ENCODE results near the gene VAC14.
A peak's percentile ranks its signal among the peaks of the same experiment; 100 is the strongest.

VAC14 gene

GRCh38 chr16:70701596-70701995 is 99.4 kb downstream of the VAC14 start:
- peaks cover 77% of the 10 kb centered on the region for H3K4me1 ChIP-seq (ENCODE audit: control insufficient read depth, insufficient read depth, low read length)

GRCh38 chr16:70701036-70701435 is 99.9 kb downstream of the VAC14 start:
- Histone ChIP-seq H3K36me3 (ENCODE audit: control insufficient read depth, insufficient read depth, low read length) (no peaks in the 10 kb centered on the region), H3K27me3 (ENCODE audit: control insufficient read depth, insufficient read depth, low read length) (no peaks in the 10 kb centered on the region), H3K4me3 (ENCODE audit: low read length) (no peak overlapping the region), H3K9ac (ENCODE audit: low read length) (no peak overlapping the region), H3K4me1 (ENCODE audit: control insufficient read depth, insufficient read depth, low read length) (peaks cover 72% of the 10 kb centered on the region), H3K27ac (ENCODE audit: low read depth, low read length) (peak overlapping the region; percentile 90)

More at GRCh38 chr16:70701596-70701995, 99.4 kb downstream of the VAC14 start:
- H3K36me3 ChIP-seq (ENCODE audit: control insufficient read depth, insufficient read depth, low read length) = no peaks in the 10 kb centered on the region
- H3K27me3 ChIP-seq (ENCODE audit: control insufficient read depth, insufficient read depth, low read length) = no peaks in the 10 kb centered on the region
- no peak overlapping the region for H3K4me3 ChIP-seq (ENCODE audit: low read length)
- H3K27ac ChIP-seq (ENCODE audit: low read depth, low read length) = peak overlapping the region; percentile 90
- H3K9ac ChIP-seq (ENCODE audit: low read length) = no peak overlapping the region

DNA sequence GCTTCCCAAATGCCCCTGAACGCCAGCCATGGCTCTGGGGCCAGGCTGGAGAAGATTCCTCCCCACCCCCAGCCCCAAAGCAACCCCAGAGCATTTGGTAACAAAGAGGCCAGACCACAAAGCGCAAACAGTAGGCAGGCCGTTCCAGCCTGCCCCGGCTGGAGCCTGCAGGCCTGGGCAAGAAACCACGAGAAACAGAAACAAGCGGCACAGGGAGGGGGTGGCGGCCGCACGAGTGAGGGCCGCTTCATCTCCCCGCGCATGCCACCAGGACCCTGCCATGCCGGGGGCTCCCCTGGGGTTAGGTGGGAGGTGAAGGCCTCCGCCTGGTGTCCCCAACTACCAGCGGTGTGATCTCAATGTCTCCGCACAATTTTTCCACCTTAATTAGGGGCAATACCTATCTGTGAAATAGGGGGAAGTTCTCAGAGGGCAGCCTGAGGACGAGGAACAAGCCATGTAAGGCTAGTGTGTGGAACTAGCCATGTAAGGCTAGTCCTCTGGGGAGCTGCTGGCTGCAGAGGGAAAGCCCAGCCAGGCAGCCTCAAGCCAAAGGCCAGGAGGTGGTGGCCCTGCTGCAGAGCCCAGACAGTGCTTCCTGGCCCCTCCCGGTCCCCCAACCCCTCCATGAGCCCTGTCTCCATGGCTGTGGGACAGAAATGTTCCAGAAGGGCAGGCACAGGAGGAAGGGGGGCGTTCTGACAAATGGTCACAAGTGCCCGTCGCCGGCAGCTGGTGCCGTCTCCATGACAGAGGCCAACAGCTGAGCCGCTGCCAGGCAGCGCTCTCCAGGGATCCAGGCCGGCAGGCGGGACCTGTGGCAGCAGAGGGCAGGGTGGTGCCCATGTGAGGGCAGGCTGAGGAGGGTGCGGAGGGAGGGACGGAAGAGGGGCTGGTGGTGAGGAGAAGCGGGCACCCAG is 100.6 kb downstream of the VAC14 start:
- H3K4me1 ChIP-seq (ENCODE audit: control insufficient read depth, insufficient read depth, low read length) = peaks cover 78% of the 10 kb centered on the region
- H3K4me3 ChIP-seq (ENCODE audit: low read length) = no peak overlapping the region
- no peaks in the 10 kb centered on the region for H3K36me3 ChIP-seq (ENCODE audit: control insufficient read depth, insufficient read depth, low read length)
- no peak overlapping the region for H3K9ac ChIP-seq (ENCODE audit: low read length)
- peak overlapping the region; percentile 90 for H3K27ac ChIP-seq (ENCODE audit: low read depth, low read length)
- H3K27me3 ChIP-seq (ENCODE audit: control insufficient read depth, insufficient read depth, low read length) = no peaks in the 10 kb centered on the region

DNA sequence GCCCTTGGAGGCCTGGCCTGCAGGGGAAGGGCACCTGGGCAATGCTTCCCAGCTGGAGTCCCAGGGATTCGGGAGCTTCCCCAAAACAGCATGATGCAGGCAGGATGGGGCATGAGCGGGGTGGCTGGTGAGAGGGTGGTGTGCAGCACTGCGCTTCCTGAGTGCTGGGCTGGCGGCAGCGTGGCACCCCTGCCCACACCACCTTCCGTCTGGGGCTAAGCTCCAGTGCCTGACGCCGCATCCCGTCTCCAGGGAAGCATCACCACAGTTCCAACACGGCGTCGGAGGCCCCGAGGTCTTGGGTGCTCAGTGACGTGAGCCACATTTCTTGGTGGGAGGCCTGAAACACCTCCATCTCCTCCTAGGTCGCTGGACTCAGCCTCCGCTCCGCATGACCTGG is 101.3 kb downstream of the VAC14 start:
- H3K4me1 ChIP-seq (ENCODE audit: control insufficient read depth, insufficient read depth, low read length) = peaks cover 79% of the 10 kb centered on the region
- H3K36me3 ChIP-seq (ENCODE audit: control insufficient read depth, insufficient read depth, low read length) = no peaks in the 10 kb centered on the region
- H3K9ac ChIP-seq (ENCODE audit: low read length) = no peak overlapping the region
- no peaks in the 10 kb centered on the region for H3K27me3 ChIP-seq (ENCODE audit: control insufficient read depth, insufficient read depth, low read length)
- no peak overlapping the region for H3K4me3 ChIP-seq (ENCODE audit: low read length)
- H3K27ac ChIP-seq (ENCODE audit: low read depth, low read length) = peak overlapping the region; percentile 90

- H3K27ac ChIP-seq (ENCODE audit: low read depth, low read length) = peak overlapping the region; percentile 90
- no peaks in the 10 kb centered on the region for H3K36me3 ChIP-seq (ENCODE audit: control insufficient read depth, insufficient read depth, low read length)
- no peak overlapping the region for H3K9ac ChIP-seq (ENCODE audit: low read length)
- H3K27me3 ChIP-seq (ENCODE audit: control insufficient read depth, insufficient read depth, low read length) = no peaks in the 10 kb centered on the region
- no peak overlapping the region for H3K4me3 ChIP-seq (ENCODE audit: low read length)
- H3K4me1 ChIP-seq (ENCODE audit: control insufficient read depth, insufficient read depth, low read length) = peaks cover 79% of the 10 kb centered on the region
Observed at GRCh38 chr16:70698901-70699300, 102.1 kb downstream of the VAC14 start.

- H3K4me1 ChIP-seq (ENCODE audit: control insufficient read depth, insufficient read depth, low read length) = peaks cover 80% of the 10 kb centered on the region
- H3K36me3 ChIP-seq (ENCODE audit: control insufficient read depth, insufficient read depth, low read length) = no peaks in the 10 kb centered on the region
- peak overlapping the region; percentile 72 for H3K27ac ChIP-seq (ENCODE audit: low read depth, low read length)
- no peak overlapping the region for H3K9ac ChIP-seq (ENCODE audit: low read length)
- no peak overlapping the region for H3K4me3 ChIP-seq (ENCODE audit: low read length)
- H3K27me3 ChIP-seq (ENCODE audit: control insufficient read depth, insufficient read depth, low read length) = no peaks in the 10 kb centered on the region
Observed at GRCh38 chr16:70697594-70698170, 103.3 kb downstream of the VAC14 start.

- Histone ChIP-seq H3K4me3 (ENCODE audit: low read length) (no peak overlapping the region), H3K9ac (ENCODE audit: low read length) (no peak overlapping the region), H3K4me1 (ENCODE audit: control insufficient read depth, insufficient read depth, low read length) (peaks cover 80% of the 10 kb centered on the region), H3K27ac (ENCODE audit: low read depth, low read length) (peak overlapping the region; percentile 72), H3K36me3 (ENCODE audit: control insufficient read depth, insufficient read depth, low read length) (no peaks in the 10 kb centered on the region), H3K27me3 (ENCODE audit: control insufficient read depth, insufficient read depth, low read length) (no peaks in the 10 kb centered on the region)
Observed at GRCh38 chr16:70696952-70697593, 103.9 kb downstream of the VAC14 start.

GRCh38 chr16:70696355-70696754 is 104.6 kb downstream of the VAC14 start:
- Histone ChIP-seq H3K9ac (ENCODE audit: low read length) (no peak overlapping the region), H3K27ac (ENCODE audit: low read depth, low read length) (peak overlapping the region; percentile 98), H3K36me3 (ENCODE audit: control insufficient read depth, insufficient read depth, low read length) (no peaks in the 10 kb centered on the region)

GRCh38 chr16:70695331-70696070 is 105.5 kb downstream of the VAC14 start:
- no peaks in the 10 kb centered on the region for H3K36me3 ChIP-seq (ENCODE audit: control insufficient read depth, insufficient read depth, low read length)
- no peak overlapping the region for H3K4me3 ChIP-seq (ENCODE audit: low read length)
- H3K9ac ChIP-seq (ENCODE audit: low read length) = no peak overlapping the region
- no peaks in the 10 kb centered on the region for H3K27me3 ChIP-seq (ENCODE audit: control insufficient read depth, insufficient read depth, low read length)
- H3K27ac ChIP-seq (ENCODE audit: low read depth, low read length) = peak overlapping the region; percentile 98
- peaks cover 80% of the 10 kb centered on the region for H3K4me1 ChIP-seq (ENCODE audit: control insufficient read depth, insufficient read depth, low read length)

More at GRCh38 chr16:70696355-70696754, 104.6 kb downstream of the VAC14 start:
- Histone ChIP-seq H3K27me3 (ENCODE audit: control insufficient read depth, insufficient read depth, low read length) (no peaks in the 10 kb centered on the region), H3K4me3 (ENCODE audit: low read length) (no peak overlapping the region), H3K4me1 (ENCODE audit: control insufficient read depth, insufficient read depth, low read length) (peaks cover 80% of the 10 kb centered on the region)

DNA sequence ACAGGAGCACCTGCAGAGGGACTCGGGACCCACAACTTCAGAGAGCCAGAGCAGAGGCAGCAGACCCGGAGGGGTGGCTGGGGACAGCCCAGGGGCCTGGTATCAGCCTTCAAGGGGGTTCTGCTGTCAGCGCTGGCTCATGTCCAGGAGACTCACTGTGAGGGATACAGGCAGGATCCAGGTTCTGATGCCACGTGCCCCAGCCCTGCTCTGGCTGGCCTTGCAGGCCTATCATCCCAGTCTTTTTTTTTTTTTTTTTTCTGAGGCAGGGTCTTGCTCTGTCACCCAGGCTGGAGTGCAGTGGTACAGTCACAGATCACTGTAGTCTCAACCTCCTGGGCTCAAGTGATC is 106.1 kb downstream of the VAC14 start:
- Histone ChIP-seq H3K27me3 (ENCODE audit: control insufficient read depth, insufficient read depth, low read length) (no peaks in the 10 kb centered on the region), H3K4me3 (ENCODE audit: low read length) (no peak overlapping the region), H3K9ac (ENCODE audit: low read length) (no peak overlapping the region), H3K36me3 (ENCODE audit: control insufficient read depth, insufficient read depth, low read length) (no peaks in the 10 kb centered on the region), H3K4me1 (ENCODE audit: control insufficient read depth, insufficient read depth, low read length) (peaks cover 80% of the 10 kb centered on the region), H3K27ac (ENCODE audit: low read depth, low read length) (peak overlapping the region; percentile 98)

DNA sequence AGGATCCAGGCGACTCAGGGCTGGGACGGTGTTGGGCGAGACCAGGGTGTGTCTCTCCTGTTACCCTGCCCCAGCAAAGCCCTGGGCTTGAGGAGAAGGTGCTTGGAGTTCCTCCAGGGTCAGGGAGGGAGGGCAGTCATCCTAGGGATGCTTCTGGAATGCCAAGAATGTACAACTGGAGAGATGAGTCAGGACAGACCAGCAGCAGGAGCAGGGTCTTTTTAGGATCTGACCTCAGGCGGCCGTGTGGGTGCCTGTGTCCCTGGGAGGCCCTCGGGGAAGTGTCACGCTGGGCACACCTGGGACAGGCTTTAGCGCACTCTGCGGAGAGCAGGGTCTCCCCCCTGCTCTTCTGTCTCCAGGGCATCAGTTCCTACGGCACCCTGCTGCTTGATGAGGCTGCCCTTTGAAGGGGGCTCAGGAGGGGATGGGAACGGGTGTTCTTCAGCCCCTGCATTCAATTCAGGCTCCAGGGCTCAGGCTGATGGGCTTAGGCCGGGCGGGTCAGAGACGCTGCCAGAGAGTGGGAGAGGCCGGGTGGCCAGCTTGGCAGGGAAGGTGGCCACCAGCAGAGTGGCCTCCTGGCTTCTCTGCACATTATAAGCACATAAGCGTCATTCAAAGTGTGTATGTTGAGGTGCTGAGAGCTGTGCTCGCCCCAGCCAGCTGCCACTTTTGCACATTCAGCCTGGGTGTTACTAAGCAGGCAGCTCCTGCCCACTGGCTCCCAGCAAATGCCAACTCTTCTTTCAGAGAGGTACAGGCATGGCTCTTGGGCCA is 106.7 kb downstream of the VAC14 start:
- Histone ChIP-seq H3K4me1 (ENCODE audit: control insufficient read depth, insufficient read depth, low read length) (peaks cover 83% of the 10 kb centered on the region), H3K9ac (ENCODE audit: low read length) (peak overlapping the region; percentile 39), H3K27ac (ENCODE audit: low read depth, low read length) (peak overlapping the region; percentile 98), H3K27me3 (ENCODE audit: control insufficient read depth, insufficient read depth, low read length) (no peaks in the 10 kb centered on the region), H3K4me3 (ENCODE audit: low read length) (no peak overlapping the region), H3K36me3 (ENCODE audit: control insufficient read depth, insufficient read depth, low read length) (no peaks in the 10 kb centered on the region)

Measured in rectal smooth muscle tissue (tissue), 1 donor.